Trophoblast cell (in vitro differentiated cells and primary cell): ENCODE data around the gene FANCC.

Experiments used
- DNase-seq, 2 donors: peaks; one replicate each; pipeline ENCODE4 v3.0.0-alpha.2; 2016
- H2AFZ ChIP-seq: 2 replicates; pipeline ENCODE4 v1.6.1; 2013; ENCODE audit warnings: low read length, moderate library complexity, mild to moderate bottlenecking; ENCODE audit not compliant: insufficient read depth, poor library complexity
- H2AK5ac ChIP-seq: 2 replicates; pipeline ENCODE4 v1.6.1; 2013; ENCODE audit warnings: mild to moderate bottlenecking, low read length
- H2BK120ac ChIP-seq: 2 replicates; pipeline ENCODE4 v1.6.1; 2013; ENCODE audit warnings: low read length, mild to moderate bottlenecking, moderate library complexity; ENCODE audit not compliant: insufficient read depth, poor library complexity
- H2BK12ac ChIP-seq: 2 replicates; pipeline ENCODE4 v1.6.1; 2013; ENCODE audit warnings: mild to moderate bottlenecking, low read length, moderate library complexity
- H2BK5ac ChIP-seq: 2 replicates; pipeline ENCODE4 v1.6.1; 2013; ENCODE audit warnings: low read length, low read depth, moderate library complexity, mild to moderate bottlenecking; ENCODE audit not compliant: poor library complexity
- H3K14ac ChIP-seq: 2 replicates; pipeline ENCODE4 v1.6.1; 2013; ENCODE audit warnings: mild to moderate bottlenecking, low read length
- H3K18ac ChIP-seq: 2 replicates; pipeline ENCODE4 v1.6.1; 2013; ENCODE audit warnings: mild to moderate bottlenecking, low read length
- H3K23ac ChIP-seq: 2 replicates; pipeline ENCODE4 v1.6.1; 2013; ENCODE audit warnings: low read length
- H3K27ac ChIP-seq: 2 replicates; pipeline ENCODE4 v1.5.1; 2013; ENCODE audit warnings: low read depth, mild to moderate bottlenecking, inconsistent platforms, low read length, moderate library complexity
- H3K27me3 ChIP-seq: 2 replicates; pipeline ENCODE4 v1.6.1; 2013; ENCODE audit warnings: inconsistent platforms, mild to moderate bottlenecking, low read length, moderate library complexity; ENCODE audit not compliant: insufficient read depth
- H3K36me3 ChIP-seq, 2 experiments: 1 replicate in 1 of 2; 2 replicates in 1 of 2; pipeline ENCODE4 v1.6.1; 2013; ENCODE audit warnings: low read length in 2 of 2, mild to moderate bottlenecking in 2 of 2, moderate library complexity in 1 of 2; ENCODE audit not compliant: insufficient read depth in 2 of 2, control insufficient read depth in 1 of 2
- H3K4ac ChIP-seq: 2 replicates; pipeline ENCODE4 v1.6.1; 2013; ENCODE audit warnings: low read depth, mild to moderate bottlenecking, low read length, moderate library complexity
- H3K4me1 ChIP-seq, 2 experiments: 1 replicate in 1 of 2; 2 replicates in 1 of 2; pipeline ENCODE4 v1.6.1; 2013; ENCODE audit warnings: low read length in 2 of 2, mild to moderate bottlenecking in 2 of 2, moderate library complexity in 1 of 2; ENCODE audit not compliant: insufficient read depth in 2 of 2, control insufficient read depth in 1 of 2
- H3K4me2 ChIP-seq: 2 replicates; pipeline ENCODE4 v1.6.1; 2013; ENCODE audit warnings: inconsistent platforms, mild to moderate bottlenecking, low read length, moderate library complexity
- H3K4me3 ChIP-seq: 2 replicates; pipeline ENCODE4 v1.5.1; 2013; ENCODE audit warnings: mild to moderate bottlenecking, low read depth, low read length, inconsistent platforms
- H3K79me1 ChIP-seq: one replicate; pipeline ENCODE4 v1.6.1; 2013; ENCODE audit warnings: low read length
- H3K79me2 ChIP-seq: 2 replicates; pipeline ENCODE4 v1.6.1; 2013; ENCODE audit warnings: low read length, mild to moderate bottlenecking; ENCODE audit not compliant: control insufficient read depth, insufficient read depth, poor library complexity
- H3K9ac ChIP-seq: 2 replicates; pipeline ENCODE4 v1.6.1; 2013; ENCODE audit warnings: mild to moderate bottlenecking, low read length
- H3K9me3 ChIP-seq: 2 replicates; pipeline ENCODE4 v1.6.1; 2013; ENCODE audit warnings: low read depth, mild to moderate bottlenecking, control low read depth, inconsistent platforms, low read length; ENCODE audit not compliant: insufficient read depth
- H4K12ac ChIP-seq: 2 replicates; pipeline ENCODE4 v1.6.1; 2013; ENCODE audit warnings: low read depth, mild to moderate bottlenecking, low read length, moderate library complexity
- H4K8ac ChIP-seq: 2 replicates; pipeline ENCODE4 v1.6.1; 2013; ENCODE audit warnings: low read depth, mild to moderate bottlenecking, low read length, moderate library complexity
- H4K91ac ChIP-seq: one replicate; pipeline ENCODE4 v1.6.1; 2013; ENCODE audit warnings: low read depth, mild to moderate bottlenecking, low read length, moderate library complexity
- WGBS: extraction: QIAGEN DNeasy Blood & Tissue Kit; methylation state at CpG from one replicate; pipeline ENCODE4 v1.1.7; 2013; ENCODE audit warnings: missing lambda C conversion rate; ENCODE audit not compliant: insufficient read length, insufficient coverage; ENCODE audit errors: extremely low coverage; 5-methylcytosine and 5-hydroxymethylcytosine counted together

FANCC gene

GRCh38 chr9:95201206-95201605 is 116.3 kb downstream of the FANCC start:
- H3K4me2 ChIP-seq, result no peak overlapping the region
- no peak overlapping the region for H2AFZ ChIP-seq
- H3K27me3 ChIP-seq, result no peaks in the 10 kb centered on the region
- H3K36me3 ChIP-seq, result no peaks in the 10 kb centered on the region
- H3K4ac ChIP-seq, result no peak overlapping the region
- no CpG with 5 or more reads among the region's 4 CpGs for WGBS
- no peak overlapping the region for H3K27ac ChIP-seq
- no peak overlapping the region for H4K8ac ChIP-seq
- no peak overlapping the region for H2BK5ac ChIP-seq
- no peak overlapping the region for H3K9ac ChIP-seq
- no peaks in the 10 kb centered on the region for H3K79me2 ChIP-seq
- peaks cover 2% of the 10 kb centered on the region for H3K9me3 ChIP-seq
- no peak overlapping the region for H3K14ac ChIP-seq
- H4K91ac ChIP-seq, result no peak overlapping the region
- no peak overlapping the region for H2BK120ac ChIP-seq
- no peaks in the 10 kb centered on the region for H3K79me1 ChIP-seq
- H3K4me1 ChIP-seq, result no peaks in the 10 kb centered on the region
- no peak overlapping the region for H2AK5ac ChIP-seq
- no peak overlapping the region for H3K23ac ChIP-seq
- H3K4me3 ChIP-seq, result no peak overlapping the region
- no peak overlapping the region for H3K18ac ChIP-seq
- H2BK12ac ChIP-seq, result no peak overlapping the region
- no peak overlapping the region for H4K12ac ChIP-seq
- DNase-seq, result no peak

- Histone ChIP-seq H3K4me1 (no peaks in the 10 kb centered on the region), H4K8ac (no peak overlapping the region)
- WGBS, result no CpG with 5 or more reads among the region's 3 CpGs
These were observed 119.7 kb downstream of the FANCC start for GRCh38 chr9:95197692-95198271.

GRCh38 chr9:95193480-95193879 is 124.0 kb downstream of the FANCC start:
- no peak for DNase-seq
- WGBS, result no CpG with 5 or more reads among the region's 5 CpGs
- Histone ChIP-seq H3K18ac (no peak overlapping the region), H2BK12ac (no peak overlapping the region), H3K4me3 (no peak overlapping the region), H4K8ac (no peak overlapping the region), H3K36me3 (no peaks in the 10 kb centered on the region), H3K79me2 (no peaks in the 10 kb centered on the region), H4K91ac (no peak overlapping the region), H3K27ac (no peak overlapping the region), H2BK120ac (no peak overlapping the region), H2AK5ac (no peak overlapping the region), H4K12ac (no peak overlapping the region), H3K27me3 (no peaks in the 10 kb centered on the region), H3K9ac (no peak overlapping the region), H3K14ac (no peak overlapping the region), H2AFZ (no peak overlapping the region), H3K4me1 (peaks cover 0 to 4% of the 10 kb centered on the region in 2 experiments), H3K4ac (no peak overlapping the region), H2BK5ac (no peak overlapping the region), H3K4me2 (no peak overlapping the region), H3K23ac (no peak overlapping the region), H3K79me1 (no peaks in the 10 kb centered on the region), H3K9me3 (no peaks in the 10 kb centered on the region)

More at GRCh38 chr9:95197692-95198271, 119.7 kb downstream of the FANCC start:
- Histone ChIP-seq H3K18ac (no peak overlapping the region), H3K14ac (no peak overlapping the region), H3K79me2 (no peaks in the 10 kb centered on the region), H3K9ac (no peak overlapping the region), H2BK12ac (no peak overlapping the region), H3K4ac (no peak overlapping the region), H3K27ac (no peak overlapping the region), H4K91ac (no peak overlapping the region), H3K4me3 (no peak overlapping the region), H3K79me1 (no peaks in the 10 kb centered on the region), H3K23ac (no peak overlapping the region), H3K4me2 (no peak overlapping the region), H3K36me3 (no peaks in the 10 kb centered on the region), H3K9me3 (peaks cover 2% of the 10 kb centered on the region), H2AFZ (no peak overlapping the region), H2BK5ac (no peak overlapping the region), H4K12ac (no peak overlapping the region), H3K27me3 (no peaks in the 10 kb centered on the region), H2AK5ac (no peak overlapping the region), H2BK120ac (no peak overlapping the region)
- peak in 1 of 2 donors; percentile 50 for DNase-seq

- peaks cover 0 to 4% of the 10 kb centered on the region in 2 experiments for H3K4me1 ChIP-seq
- H3K79me2 ChIP-seq, result no peaks in the 10 kb centered on the region
- no peak overlapping the region for H2BK5ac ChIP-seq
- H3K27ac ChIP-seq, result no peak overlapping the region
- no peak overlapping the region for H2BK12ac ChIP-seq
- H3K14ac ChIP-seq, result no peak overlapping the region
- no peak overlapping the region for H3K4me2 ChIP-seq
- H3K23ac ChIP-seq, result no peak overlapping the region
- no peaks in the 10 kb centered on the region for H3K9me3 ChIP-seq
- H4K91ac ChIP-seq, result no peak overlapping the region
- WGBS, result no CpG with 5 or more reads among the region's 8 CpGs
- no peaks in the 10 kb centered on the region for H3K36me3 ChIP-seq
- H4K12ac ChIP-seq, result no peak overlapping the region
- no peak for DNase-seq
- no peaks in the 10 kb centered on the region for H3K79me1 ChIP-seq
- no peak overlapping the region for H3K9ac ChIP-seq
- H4K8ac ChIP-seq, result no peak overlapping the region
- no peak overlapping the region for H3K4ac ChIP-seq
- H3K4me3 ChIP-seq, result no peak overlapping the region
- no peak overlapping the region for H2AFZ ChIP-seq
- H3K18ac ChIP-seq, result no peak overlapping the region
- H2AK5ac ChIP-seq, result no peak overlapping the region
- H3K27me3 ChIP-seq, result no peaks in the 10 kb centered on the region
- no peak overlapping the region for H2BK120ac ChIP-seq
These were observed 124.4 kb downstream of the FANCC start for GRCh38 chr9:95193067-95193466.
